H7 (cell line): ENCODE results near the gene NUTM2B. TPM values are rescaled to one million over a fixed set of nuclear protein-coding genes. Genes with fewer than 3 reads are reported as not detected.
"Not testable (repeated sequence)": the region's sequence is repeated elsewhere in the genome, so short reads cannot be mapped to it uniquely, and the experiment has no call there.

Experiments
- DNase-seq: peaks from one replicate; pipeline ENCODE4 v3.0.0; 2012
- H3K27me3 ChIP-seq: 2 replicates; pipeline ENCODE4 v1.6.0; 2011; ENCODE audit warnings: mild to moderate bottlenecking, low read length; ENCODE audit not compliant: control insufficient read depth, insufficient read depth
- H3K36me3 ChIP-seq: replicated peaks from 2 replicates; pipeline ENCODE4 v1.5.1; 2011; ENCODE audit warnings: low read length; ENCODE audit not compliant: control insufficient read depth, insufficient read depth
- H3K4me3 ChIP-seq: 2 replicates; pipeline ENCODE4 v1.5.1; 2011; ENCODE audit warnings: low read depth, mild to moderate bottlenecking, control low read depth, low read length, moderate library complexity; ENCODE audit not compliant: insufficient read depth
- total RNA-seq: library from RNA; depleted of rRNA; stranded (reverse); fragments of >200 nt; shearing (Covaris generic); gene quantifications from 2 replicates; pipeline ENCODE4 v1.2.3, GENCODE V29; 2014; rRNA removed

Gene NUTM2B
- 0.11 and 0.59 TPM in 2 replicates for total RNA-seq

DNA sequence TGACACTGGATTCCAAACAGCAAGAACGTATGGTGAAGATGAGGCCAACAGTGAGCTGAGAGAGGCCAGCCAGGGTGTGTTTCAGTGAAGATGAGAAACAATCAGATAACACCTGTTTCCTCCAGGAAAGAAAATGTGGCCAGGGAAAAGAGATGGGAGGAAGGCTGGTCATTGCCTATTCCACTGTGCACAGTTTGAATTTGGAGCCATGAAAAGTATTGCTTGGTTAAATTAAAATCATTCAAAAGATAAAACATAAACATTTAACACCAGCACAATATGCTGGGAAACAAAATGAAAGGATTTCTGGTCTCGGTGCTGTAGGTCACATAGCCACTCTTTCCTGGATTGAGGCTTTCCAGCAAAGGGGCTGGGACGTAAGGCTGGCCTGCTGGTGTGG lies at the start of gene NUTM2B:
NUTM2B (plus strand) TSS at position 301 of the 400 bp plus-strand sequence. CDS start 383 bp downstream, outside the sequence.
- not testable (repeated sequence) for H3K27me3 ChIP-seq, DNase-seq, H3K36me3 ChIP-seq, H3K4me3 ChIP-seq

DNA sequence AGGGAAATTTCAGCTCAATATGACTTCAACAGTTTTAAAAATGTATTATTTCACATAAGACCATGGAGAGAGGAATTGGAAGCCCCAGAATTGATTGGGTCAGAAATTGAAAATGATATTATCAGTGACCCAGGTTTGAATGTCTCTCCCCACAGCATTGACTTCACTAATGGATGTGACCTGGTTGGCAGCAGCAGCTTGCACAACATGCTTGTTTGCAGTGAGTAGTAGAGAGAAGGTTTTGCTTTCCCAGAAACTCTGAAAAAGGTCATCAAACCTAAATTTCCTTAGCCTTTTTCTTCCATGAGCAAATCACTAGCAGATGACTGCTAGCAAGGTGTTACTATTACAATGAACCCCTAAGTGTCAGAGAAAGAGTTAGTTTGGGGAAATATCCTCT lies 39.7 kb upstream of the NUTM2B start:
- H3K36me3 ChIP-seq, H3K27me3 ChIP-seq, H3K4me3 ChIP-seq, DNase-seq: not testable (repeated sequence)

- not testable (repeated sequence) for H3K4me3 ChIP-seq, H3K36me3 ChIP-seq, H3K27me3 ChIP-seq, DNase-seq
These were observed 38.3 kb upstream of the NUTM2B start for GRCh38 chr10:79664686-79665085.

DNA sequence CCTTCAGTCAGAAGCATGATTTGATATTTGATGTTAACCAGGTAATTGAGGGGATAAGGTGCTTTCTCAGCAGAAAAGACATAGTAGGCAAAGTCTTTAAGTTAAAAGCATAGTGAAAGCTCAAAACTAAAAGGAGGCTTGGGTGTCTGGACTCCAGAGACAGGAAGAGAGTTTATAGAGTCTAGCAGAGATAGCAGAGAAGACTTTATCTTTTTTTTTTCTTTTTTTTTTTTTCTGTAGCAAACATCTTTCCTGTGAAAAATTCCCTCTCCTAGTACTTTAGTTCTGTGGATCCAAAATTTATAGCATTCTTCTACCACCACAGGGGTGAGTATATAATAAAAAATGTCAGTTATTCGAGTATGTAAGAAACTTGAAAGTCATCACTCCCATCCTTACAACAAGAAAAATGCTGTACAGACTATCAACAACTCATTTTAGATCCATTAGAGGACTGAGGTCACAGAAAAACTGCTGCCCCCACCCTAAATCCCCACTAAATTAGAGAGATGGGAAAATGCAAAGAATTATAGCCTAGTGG lies 33.7 kb upstream of the NUTM2B start:
- not testable (repeated sequence) for DNase-seq, H3K36me3 ChIP-seq, H3K27me3 ChIP-seq, H3K4me3 ChIP-seq

DNA sequence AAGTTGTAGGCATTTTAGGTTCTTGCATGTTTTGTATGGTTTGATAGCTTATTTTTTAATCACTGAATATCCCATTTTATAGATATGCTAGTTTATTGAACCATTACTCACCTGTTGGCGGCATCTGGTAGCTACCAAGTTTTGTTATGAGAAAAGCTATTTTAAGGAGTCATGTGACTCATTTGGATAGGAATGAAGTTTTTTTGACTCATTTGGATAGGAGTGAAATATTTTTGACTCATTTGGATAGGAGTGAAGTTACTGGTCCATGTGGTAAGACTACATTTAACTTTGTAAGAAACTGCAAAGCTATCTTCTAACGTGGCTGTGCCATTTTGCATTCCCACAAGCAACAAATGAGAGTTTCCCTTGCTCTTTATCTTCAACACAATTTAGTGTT lies 28.1 kb upstream of the NUTM2B start:
- H3K27me3 ChIP-seq, DNase-seq, H3K4me3 ChIP-seq, H3K36me3 ChIP-seq: not testable (repeated sequence)

DNA sequence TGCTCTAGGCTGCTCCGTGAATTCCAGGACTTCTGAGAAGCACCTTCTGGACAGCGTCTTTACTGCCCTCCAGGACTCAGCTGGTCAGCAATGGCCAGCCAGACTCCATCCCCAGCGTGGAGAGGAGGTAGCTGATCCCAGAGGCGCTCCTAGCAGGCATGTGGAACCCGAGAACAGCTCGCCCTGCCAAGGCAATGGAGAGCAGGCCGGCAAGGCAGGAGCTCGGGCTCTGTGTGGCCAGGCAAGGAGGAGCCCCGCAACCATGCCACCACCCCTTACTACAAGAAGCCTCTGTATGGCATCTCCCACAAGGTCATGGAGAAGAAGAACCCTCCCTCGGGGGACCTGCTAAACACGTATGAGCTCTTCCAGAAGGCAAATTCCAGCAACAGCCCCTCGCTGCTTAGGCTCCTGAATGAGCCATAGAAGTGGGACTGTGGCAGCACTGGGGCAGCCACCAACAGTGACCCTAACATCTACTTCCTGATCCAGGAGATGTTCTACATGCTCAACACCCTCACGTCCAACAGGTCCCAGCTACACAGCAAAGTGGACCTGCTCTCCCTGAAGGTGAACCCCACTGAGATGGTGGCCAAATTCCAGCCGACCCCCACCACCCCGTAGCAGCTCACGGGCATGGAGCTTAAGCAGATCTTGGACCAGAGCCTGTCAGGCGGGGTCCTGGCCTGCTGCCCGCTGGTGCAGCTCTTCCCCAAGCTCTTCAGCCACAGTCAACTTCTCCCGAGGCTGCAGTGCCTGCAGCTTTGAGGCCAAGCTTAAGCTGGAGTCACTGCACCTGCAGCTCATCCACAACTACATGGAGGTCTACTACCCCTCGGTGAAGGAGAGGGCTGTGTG lies 19.8 kb upstream of the NUTM2B start:
- not testable (repeated sequence) for H3K27me3 ChIP-seq, H3K36me3 ChIP-seq, DNase-seq, H3K4me3 ChIP-seq

GRCh38 chr10:79683884-79684720 lies 18.9 kb upstream of the NUTM2B start:
- not testable (repeated sequence) for DNase-seq, H3K4me3 ChIP-seq, H3K36me3 ChIP-seq

DNA sequence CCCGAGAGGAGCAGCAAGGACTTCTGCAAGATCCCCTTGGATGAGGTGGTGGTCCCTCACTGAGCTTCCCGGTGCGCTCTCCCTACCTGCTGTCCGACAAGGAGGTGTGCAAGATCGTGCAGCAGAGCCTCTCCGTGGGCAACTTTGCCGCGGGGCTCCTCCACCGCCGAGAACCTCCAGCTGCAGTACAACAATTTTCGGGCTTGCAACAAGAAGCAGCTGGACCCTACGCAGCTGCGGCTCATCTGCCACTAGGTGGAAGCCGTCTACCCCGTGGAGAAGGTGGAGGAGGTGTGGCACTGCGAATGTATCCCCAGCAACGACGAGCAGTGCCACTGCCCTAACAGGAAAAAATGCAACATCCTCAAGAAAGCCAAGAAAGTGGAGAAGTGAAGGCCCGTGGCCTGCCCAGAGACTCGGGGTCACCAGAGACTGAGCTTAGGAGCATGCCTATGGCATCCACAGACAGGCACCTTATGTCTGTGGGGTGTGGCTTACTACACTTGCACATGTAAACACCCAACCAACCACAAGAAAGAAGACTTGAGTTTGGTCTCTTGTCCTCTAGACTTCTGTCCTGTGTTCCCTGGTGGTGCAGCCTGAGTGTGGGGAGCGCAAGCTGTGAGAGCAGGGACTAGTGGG lies 17.9 kb upstream of the NUTM2B start:
- not testable (repeated sequence) for H3K27me3 ChIP-seq, H3K4me3 ChIP-seq
- peak; percentile 40 for DNase-seq

More at GRCh38 chr10:79683884-79684720, 18.9 kb upstream of the NUTM2B start:
- H3K27me3 ChIP-seq = not testable (repeated sequence)

GRCh38 chr10:79686595-79686994 lies 16.4 kb upstream of the NUTM2B start:
- DNase-seq, H3K36me3 ChIP-seq, H3K4me3 ChIP-seq, H3K27me3 ChIP-seq: not testable (repeated sequence)

More for the DNA sequence above, 17.9 kb upstream of the NUTM2B start:
- H3K36me3 ChIP-seq = not testable (repeated sequence)

DNA sequence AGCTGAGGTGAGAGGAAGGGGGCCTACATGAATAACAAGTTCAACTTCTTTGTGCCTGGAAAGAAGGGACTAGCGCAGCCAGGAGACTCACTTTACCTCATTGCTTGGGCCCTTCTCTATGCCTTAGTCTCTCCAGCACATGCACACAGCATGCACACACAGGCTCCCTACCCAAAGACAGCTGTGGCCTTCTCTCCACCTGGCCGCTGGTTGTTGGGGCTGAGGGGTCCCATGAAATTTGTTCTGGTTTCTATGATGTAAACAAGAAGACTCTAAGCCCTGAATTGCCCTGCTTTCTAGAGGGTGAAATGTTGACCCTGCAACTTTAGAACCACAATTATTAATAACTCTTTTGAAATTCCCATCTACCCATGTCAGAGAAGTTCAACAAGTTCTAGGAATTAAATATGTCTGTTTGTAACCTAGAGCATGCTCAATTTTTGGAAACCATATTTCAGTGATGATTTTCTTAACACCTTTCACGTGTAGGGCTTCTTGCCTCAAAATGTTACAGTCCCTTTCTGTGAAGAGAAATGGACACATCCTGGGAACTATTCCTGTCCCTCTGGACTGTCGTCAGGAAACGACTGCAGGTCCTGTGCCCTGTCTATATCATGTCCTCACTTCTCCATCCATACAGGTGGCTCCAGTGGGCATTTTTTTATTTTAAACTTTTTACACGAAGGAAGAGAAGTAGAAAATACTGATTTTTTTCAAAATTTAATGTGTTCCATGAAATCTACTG lies 15.4 kb upstream of the NUTM2B start:
- not testable (repeated sequence) for DNase-seq, H3K27me3 ChIP-seq, H3K36me3 ChIP-seq

GRCh38 chr10:79688798-79689197 lies 14.2 kb upstream of the NUTM2B start:
- H3K27me3 ChIP-seq, H3K36me3 ChIP-seq, H3K4me3 ChIP-seq, DNase-seq: not testable (repeated sequence)

More for the DNA sequence above, 15.4 kb upstream of the NUTM2B start:
- not testable (repeated sequence) for H3K4me3 ChIP-seq

DNA sequence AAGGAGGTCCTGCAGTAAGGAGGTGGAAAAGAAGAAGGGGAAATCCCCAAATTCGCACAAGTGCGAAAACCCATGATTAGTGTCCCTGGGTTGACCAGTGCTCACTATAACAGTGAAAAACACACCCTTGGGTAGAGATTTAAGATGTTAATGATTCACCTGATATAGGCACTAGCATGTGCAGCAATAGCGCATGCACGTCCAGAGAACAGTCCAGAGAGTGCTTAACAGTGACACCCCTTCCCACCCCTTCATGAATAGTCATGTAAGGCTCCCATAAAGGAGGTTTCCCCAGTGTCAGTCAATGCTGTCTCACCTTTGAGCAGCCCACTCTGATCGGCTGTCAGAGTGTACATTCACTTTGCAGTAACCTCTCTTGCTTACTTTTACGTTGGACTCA lies 6.4 kb upstream of the NUTM2B start:
- DNase-seq, H3K4me3 ChIP-seq, H3K27me3 ChIP-seq, H3K36me3 ChIP-seq: not testable (repeated sequence)

DNA sequence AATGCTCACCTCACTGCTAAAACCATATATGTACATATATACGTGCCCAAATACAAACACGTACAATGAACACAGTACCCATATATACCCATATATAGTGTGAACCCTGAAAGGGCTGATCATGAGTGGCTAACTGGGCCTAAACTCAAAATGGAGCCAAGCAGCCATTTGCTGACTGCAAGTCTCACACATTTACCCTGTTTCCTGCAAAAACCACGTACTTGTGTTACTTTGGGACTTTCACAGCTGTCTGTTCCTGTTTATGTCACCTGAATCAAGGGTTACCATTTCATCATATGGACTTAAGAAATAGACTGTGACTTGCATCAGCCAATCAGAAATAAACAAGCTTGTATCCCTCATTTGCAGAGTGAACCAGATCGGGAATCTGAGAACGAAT lies 5.9 kb upstream of the NUTM2B start:
- not testable (repeated sequence) for DNase-seq

More for the DNA sequence above, 5.9 kb upstream of the NUTM2B start:
- not testable (repeated sequence) for H3K27me3 ChIP-seq, H3K36me3 ChIP-seq, H3K4me3 ChIP-seq
